ENCODE measurements around the gene GASK1A.

DNA sequence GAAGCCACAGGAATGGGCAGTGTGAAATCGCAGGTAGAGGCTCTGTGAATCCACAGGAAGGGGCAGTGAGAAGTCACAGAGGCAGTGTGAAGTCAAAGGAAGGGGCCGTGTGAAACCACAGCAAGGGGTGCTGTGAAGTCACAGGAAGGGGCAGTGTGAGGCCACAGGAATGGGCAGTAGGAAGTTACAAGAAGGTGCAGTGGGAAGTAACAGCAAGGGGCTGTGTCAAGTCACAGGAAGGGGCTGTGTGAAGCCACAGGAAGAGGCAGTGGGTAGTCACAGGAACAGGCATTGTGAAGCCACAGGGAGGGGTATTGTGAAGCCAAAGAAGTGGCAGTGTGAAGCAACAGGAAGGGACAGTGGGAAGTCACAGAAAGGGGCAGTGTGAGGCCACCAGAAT, 34.1 kb downstream of the GASK1A start:
- TF ChIP-seq, protein P1, sequence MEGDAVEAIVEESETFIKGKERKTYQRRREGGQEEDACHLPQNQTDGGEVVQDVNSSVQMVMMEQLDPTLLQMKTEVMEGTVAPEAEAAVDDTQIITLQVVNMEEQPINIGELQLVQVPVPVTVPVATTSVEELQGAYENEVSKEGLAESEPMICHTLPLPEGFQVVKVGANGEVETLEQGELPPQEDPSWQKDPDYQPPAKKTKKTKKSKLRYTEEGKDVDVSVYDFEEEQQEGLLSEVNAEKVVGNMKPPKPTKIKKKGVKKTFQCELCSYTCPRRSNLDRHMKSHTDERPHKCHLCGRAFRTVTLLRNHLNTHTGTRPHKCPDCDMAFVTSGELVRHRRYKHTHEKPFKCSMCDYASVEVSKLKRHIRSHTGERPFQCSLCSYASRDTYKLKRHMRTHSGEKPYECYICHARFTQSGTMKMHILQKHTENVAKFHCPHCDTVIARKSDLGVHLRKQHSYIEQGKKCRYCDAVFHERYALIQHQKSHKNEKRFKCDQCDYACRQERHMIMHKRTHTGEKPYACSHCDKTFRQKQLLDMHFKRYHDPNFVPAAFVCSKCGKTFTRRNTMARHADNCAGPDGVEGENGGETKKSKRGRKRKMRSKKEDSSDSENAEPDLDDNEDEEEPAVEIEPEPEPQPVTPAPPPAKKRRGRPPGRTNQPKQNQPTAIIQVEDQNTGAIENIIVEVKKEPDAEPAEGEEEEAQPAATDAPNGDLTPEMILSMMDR (IDR thresholded peaks at IDR 0.05): no peak
- TF ChIP-seq POLR2A (IDR thresholded peaks at IDR 0.05): no peak

Measured in esophagus squamous epithelium (tissue), 4 donors.